HepG2 (cell line): ENCODE measurements around the gene SERTAD1. TPM values are rescaled to one million over a fixed set of nuclear protein-coding genes. Genes with fewer than 3 reads are reported as not detected.

Experiments
- ARID5B ChIP-seq: IDR thresholded peaks from 2 replicates; pipeline ENCODE4 v1.4.0; 2020; ENCODE audit warnings: mild to moderate bottlenecking, missing genetic modification reagents
- ATF2 ChIP-seq: sonication (generic); formaldehyde crosslinking; IDR thresholded peaks from 2 replicates; pipeline ENCODE4 v1.4.0; 2020; ENCODE audit warnings: missing genetic modification reagents
- BRF2 ChIP-seq: sonication (generic); formaldehyde crosslinking; IDR thresholded peaks from 2 replicates; pipeline ENCODE4 v1.8.1; 2022; ENCODE audit warnings: mild to moderate bottlenecking, missing genetic modification reagents
- DBP ChIP-seq: sonication (generic); formaldehyde crosslinking; IDR thresholded peaks from 2 replicates; pipeline ENCODE4 v1.4.0; 2020; ENCODE audit warnings: missing genetic modification reagents; ENCODE audit errors: not compliant biosample characterization
- LBX2 ChIP-seq: sonication (generic); formaldehyde crosslinking; IDR thresholded peaks from 2 replicates; pipeline ENCODE4 v1.5.0; 2020; ENCODE audit warnings: missing genetic modification reagents, mild to moderate bottlenecking, borderline replicate concordance
- POLR2AphosphoS2 ChIP-seq: IDR thresholded peaks from 2 replicates; pipeline ENCODE4 v1.6.1; 2011; ENCODE audit warnings: low read depth, low read length, improper control_type of control experiment
- RBM22 ChIP-seq: fragments of 200-400 bp; formaldehyde crosslinking; optimal IDR thresholded peaks from 2 replicates; pipeline ENCODE3; 2017; ENCODE audit warnings: mild to moderate bottlenecking, low read length, moderate library complexity
- SMAD3 ChIP-seq: sonication (generic); formaldehyde crosslinking; IDR thresholded peaks from 2 replicates; pipeline ENCODE4 v1.4.0; 2020; ENCODE audit warnings: missing genetic modification reagents
- ZNF33A ChIP-seq: sonication (generic); formaldehyde crosslinking; IDR thresholded peaks from 2 replicates; pipeline ENCODE4 v1.5.1; 2020; ENCODE audit warnings: missing genetic modification reagents, mild to moderate bottlenecking, moderate library complexity, borderline replicate concordance
- ZNF407 ChIP-seq: sonication (generic); formaldehyde crosslinking; IDR thresholded peaks from one replicate; pipeline ENCODE4 v1.5.1; 2020; ENCODE audit warnings: mild to moderate bottlenecking, missing genetic modification reagents; ENCODE audit errors: not compliant biosample characterization
- ZNF589 ChIP-seq: sonication (generic); formaldehyde crosslinking; conservative IDR thresholded peaks from 2 replicates; pipeline ENCODE4 v1.8.0; 2022; ENCODE audit warnings: mild to moderate bottlenecking, moderate library complexity, missing genetic modification reagents
- polyA plus RNA-seq, 8 experiments: library from polyadenylated mRNA; depleted of rRNA in 3 of 8; stranded (reverse) in 7 of 8; unstranded in 1 of 8; fragments of >200 nt; fragmentation: Illumina TruSeq in 4 of 8; extraction: Trizol in 4 of 8; gene quantifications; 2 replicates each; pipeline versions ENCODE4 v1.2.1 to v1.2.3, GENCODE V29; 2011 to 2016; ENCODE audit warnings: low read depth in 4 of 8, missing spikeins in 1 of 8, mixed read lengths in 1 of 8; ENCODE audit not compliant: insufficient read depth in 1 of 8
- total RNA-seq, 5 experiments: library from RNA; depleted of rRNA; stranded (reverse); fragments of >200 nt; fragmentation: Illumina TruSeq; extraction: Trizol; gene quantifications; 2 replicates each; pipeline ENCODE4 v1.2.3, GENCODE V29; 2016; ENCODE audit warnings: low read depth in 1 of 5

Gene SERTAD1
- total and polyA plus RNA-seq, 2 of the 13 experiments (the other 11 are each of a cell fraction or from before 2014, with no cell fraction given), result 4.3 to 4.5 TPM

GRCh38 chr19:40433391-40434216 is 7.8 kb upstream of the SERTAD1 start (continued):
- TF ChIP-seq ZNF407, result no peak
- TF ChIP-seq BRF2, result no peak; the same call in 1 of the 2 replicates
- no peak for TF ChIP-seq POLR2AphosphoS2
- no peak for TF ChIP-seq RBM22
- TF ChIP-seq ATF2 (CRISPR knock-in tag), result 0 out of 2 replicates have a peak, but pooled peaks have one; percentile 11
- no peak for TF ChIP-seq ARID5B (CRISPR knock-in tag)
- no peak for TF ChIP-seq LBX2 (CRISPR knock-in tag)
- TF ChIP-seq DBP (CRISPR knock-in tag), result no peak
- no peak for TF ChIP-seq SMAD3 (CRISPR knock-in tag)
- no peak for TF ChIP-seq ZNF589 (CRISPR knock-in tag)
- no peak for TF ChIP-seq ZNF33A (CRISPR knock-in tag)
